C1 segment of cervical spinal cord (tissue), 14 donors: Measurements from ENCODE around the gene TNNT1.
"Not testable (repeated sequence)": the region's sequence is repeated elsewhere in the genome, so short reads cannot be mapped to it uniquely, and the experiment has no call there.

ENCODE experiments used
- DNase-seq, 14 donors: peaks; one replicate each; lab custom pipeline; 2025; lab: John Stamatoyannopoulos, UW

TNNT1 gene

GRCh38 chr19:55111238-55111831, 37.7 kb downstream of the TNNT1 start:
- DNase-seq, result no peak

GRCh38 chr19:55109527-55110291, 39.3 kb downstream of the TNNT1 start:
- no peak for DNase-seq

DNA sequence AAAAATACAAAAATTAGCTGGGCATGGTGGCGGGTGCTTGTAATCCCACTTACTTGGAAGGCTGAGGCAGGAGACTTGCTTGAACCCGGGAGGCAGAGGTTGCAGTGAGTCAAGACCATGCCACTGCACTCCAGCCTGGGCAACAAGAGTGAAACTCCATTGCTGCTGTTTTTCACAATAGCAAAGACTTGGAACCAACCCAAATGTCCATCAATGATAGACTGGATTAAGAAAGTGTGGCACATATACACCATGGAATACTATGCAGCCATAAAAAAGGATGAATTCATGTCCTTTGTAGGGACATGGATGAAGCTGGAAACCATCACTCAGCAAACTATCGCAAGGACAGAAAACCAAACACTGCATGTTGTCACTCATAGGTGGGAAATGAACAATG, 41.8 kb downstream of the TNNT1 start:
- DNase-seq, result not testable (repeated sequence)

DNA sequence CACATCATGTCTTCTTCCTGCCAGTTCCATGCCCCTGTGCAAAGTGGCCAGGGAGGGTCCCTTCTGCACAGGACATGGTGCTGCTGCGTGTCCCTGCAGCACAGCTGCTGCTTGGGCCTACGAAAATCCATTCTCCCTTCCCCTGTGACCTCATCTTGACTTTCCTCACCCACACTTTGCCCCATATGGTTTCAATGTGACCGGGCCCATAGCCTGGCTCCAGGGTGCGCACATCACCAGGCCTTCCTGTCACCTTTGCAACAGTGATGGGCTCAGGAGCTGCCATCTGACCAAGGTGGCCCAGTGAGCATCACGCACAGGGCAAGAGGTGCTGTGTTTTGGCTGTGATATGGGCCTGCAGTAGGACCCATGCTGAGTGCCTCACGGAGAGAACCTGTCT, 42.4 kb downstream of the TNNT1 start:
- DNase-seq, result no peak

DNA sequence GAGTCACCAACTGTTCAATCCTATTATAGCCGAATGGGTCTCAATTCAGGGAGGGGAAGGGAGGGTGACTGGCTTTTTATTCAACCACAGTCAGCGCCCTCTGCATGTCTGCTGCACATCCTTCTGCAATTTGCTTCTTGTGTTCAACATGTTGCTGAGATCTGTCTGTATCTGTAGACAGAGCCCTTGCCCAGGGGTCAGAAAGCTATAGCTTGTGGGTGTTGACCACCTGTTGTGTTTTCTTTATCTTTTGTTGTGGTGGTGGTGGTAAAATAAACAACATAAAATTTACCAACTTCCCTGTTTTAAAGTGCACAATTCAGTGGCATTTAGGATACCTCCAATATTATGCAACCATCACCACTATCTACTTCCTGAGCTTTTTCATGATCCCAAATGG, 43.8 kb downstream of the TNNT1 start:
- no peak for DNase-seq

DNA sequence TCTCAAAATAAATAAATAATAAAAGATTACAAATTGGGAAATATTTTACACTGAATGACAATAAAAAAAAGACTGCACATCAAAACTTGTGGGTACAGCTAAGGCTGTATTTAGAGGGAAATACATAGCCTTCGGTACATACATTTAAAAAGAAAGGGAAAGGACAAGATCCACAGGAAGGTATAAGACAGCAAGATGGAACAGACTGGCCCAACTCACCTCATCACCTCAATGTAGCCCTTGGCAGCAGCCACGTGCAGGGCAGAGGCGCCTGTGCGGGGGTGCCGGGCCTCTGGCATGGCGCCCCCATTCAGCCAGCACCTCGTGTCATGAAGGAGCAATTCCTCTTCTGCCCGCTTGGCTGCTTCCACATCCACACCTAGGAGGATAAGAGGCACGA, 45.8 kb downstream of the TNNT1 start:
- DNase-seq, result no peak

GRCh38 chr19:55101261-55101660, 47.7 kb downstream of the TNNT1 start:
- peak in 4 of 14 donors; percentile 4 to 38 (median 18) for DNase-seq

DNA sequence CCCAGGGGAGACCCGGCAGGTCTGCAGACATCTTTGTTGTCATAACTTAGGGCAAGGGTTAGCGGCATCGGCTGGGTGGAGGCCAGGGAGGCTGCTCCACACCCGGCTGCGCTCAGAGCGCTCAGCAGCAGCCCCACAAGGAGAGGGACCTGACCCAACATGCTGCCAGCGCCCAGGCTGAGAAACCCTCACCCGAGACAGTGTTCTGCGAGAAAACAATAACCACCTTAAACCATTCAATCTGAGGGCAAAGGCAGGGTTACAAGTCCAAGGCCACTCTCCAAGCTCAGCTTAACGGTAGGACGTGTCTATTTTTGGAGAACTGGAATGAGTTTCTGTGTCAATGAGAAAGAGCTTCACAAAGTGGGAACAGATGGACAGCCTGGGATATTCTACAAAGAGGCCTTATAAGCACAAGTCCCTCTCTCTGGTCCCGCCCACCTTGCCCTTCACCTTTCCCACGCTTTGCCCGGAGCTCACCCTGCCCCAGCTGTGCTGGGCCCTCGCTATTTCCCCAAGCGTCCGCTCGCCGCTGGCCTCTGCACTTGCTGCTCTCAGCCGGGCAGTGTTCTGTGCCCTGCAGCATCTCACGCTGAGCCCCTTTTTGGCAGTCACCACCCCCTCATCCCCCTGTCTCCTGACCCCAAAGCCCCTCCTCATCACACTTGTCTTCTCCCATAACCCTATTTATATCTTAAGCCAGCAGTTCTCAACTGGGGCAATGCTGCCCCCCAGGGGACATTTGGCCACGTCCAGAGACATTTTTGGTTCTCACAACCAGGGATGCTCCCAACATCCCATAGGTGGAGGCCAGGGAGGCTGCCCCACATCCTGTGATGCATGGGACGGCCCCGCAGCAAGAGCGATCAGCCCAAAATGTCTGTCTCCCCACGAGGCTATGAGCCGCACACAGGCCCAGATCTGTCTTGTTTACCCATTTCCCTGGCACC, 49.2 kb downstream of the TNNT1 start:
- DNase-seq, result no peak

DNA sequence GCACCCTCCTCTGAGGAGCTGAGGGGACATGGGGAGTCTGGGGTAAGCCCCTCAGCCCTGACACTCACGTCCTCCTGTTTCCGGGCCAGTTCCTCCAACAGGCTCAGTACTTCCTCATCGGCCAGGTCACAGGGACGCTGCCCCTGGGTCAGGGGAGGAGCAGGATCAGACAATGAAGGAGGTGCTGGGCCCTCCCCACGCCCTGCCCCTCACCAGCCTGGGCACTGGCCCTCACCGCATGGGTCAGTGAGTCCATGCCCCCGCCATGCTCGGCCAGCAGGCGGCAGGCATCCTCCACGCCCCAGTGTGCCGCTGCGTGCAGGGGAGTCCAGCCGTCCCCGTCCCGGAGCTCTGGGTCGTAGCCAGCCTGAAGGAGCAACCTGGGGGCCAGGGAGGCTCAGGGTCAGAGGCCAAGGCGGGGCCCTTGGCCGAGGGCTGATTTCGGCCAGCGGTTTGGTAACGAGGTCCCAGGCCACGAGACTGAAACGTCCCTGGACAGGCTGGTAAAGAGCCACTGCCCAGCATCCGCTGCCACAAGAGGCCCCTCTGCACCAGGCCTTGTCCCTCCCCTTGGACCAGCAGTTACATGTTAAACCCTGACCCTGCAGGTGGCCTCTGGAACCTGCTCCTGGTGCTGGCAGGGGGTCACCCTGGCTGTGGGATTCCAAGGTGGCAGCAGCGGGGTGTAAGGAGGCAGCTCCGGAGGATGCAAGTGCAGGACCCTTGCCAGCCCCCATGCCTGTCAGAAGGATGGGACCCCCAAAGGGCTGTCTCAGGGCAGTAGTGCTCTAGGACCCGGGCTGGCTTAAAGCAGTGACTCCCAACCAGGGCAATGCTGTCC, 50.1 kb downstream of the TNNT1 start:
- DNase-seq, result no peak

- DNase-seq, result no peak
Measured at GRCh38 chr19:55097864-55098715, 50.9 kb downstream of the TNNT1 start.

DNA sequence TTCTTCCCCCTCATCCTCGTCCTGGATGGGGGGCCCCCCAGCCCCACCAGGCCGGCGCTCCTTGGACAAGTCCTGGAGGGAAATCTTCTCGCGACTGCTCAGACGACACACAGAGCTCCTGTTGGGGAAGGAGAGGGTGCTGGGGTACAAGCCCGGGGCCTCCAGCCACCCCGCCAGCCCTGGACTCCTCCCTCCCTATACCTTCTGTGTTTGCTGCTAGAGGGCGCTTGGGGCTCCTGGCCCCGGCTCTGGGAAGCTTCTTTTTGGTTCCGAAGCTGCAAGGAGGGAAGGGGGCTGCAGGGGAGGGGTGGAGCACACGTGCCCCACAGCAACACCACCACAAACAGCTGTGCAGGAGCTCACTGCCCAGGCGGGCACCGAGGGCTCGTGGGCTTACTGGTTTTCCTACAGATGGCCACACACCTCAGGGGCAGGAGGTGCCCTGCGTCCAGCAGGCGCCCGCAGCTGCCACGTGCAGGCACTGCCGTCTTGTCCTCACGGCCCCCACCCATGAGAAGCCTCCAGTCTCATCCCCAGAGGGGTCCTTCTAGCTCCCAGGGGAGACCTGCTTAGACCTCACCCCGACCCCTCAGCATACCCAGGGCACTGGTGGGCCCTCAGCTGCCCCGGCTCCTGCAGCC, 52.8 kb downstream of the TNNT1 start:
- DNase-seq, result no peak

DNA sequence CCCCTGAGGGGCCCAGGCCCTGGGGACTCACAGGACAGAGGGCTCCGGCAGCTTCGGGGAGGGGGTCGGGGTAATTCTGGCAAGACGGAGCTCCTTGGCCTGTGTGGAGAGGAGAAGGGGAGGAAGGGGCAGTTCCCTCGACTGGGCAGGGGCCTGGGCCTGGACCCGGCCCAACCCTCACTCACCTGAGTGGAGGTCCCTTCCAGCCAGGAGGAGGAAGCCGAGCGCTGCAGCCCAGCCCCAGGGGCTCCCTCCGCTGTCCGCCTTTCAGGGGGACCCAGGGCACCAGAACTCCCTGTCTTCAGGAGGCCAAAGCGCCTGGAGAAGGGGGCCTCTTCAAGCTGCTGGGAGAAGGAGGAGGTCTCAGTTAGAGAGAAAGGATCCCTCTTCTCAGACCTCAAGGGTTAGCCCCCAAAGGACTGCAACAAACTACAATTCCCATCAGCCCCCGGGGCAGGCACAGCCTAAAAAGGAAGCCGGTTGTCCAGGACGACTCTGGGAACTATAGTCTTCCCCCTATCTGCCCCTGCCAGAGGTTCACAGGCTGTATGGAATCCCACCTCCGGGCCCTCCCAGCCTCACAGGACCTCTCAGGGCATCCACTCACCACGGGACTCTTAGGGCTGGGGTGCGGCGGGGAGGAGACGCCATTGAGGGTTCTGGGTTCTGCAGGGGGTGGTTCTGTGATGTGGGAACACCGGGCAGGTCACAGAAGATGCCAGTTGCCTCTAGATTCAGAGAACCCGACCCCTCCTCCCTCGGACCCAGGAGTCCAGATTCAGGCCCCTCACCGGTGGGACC, 53.5 kb downstream of the TNNT1 start:
- no peak for DNase-seq

DNA sequence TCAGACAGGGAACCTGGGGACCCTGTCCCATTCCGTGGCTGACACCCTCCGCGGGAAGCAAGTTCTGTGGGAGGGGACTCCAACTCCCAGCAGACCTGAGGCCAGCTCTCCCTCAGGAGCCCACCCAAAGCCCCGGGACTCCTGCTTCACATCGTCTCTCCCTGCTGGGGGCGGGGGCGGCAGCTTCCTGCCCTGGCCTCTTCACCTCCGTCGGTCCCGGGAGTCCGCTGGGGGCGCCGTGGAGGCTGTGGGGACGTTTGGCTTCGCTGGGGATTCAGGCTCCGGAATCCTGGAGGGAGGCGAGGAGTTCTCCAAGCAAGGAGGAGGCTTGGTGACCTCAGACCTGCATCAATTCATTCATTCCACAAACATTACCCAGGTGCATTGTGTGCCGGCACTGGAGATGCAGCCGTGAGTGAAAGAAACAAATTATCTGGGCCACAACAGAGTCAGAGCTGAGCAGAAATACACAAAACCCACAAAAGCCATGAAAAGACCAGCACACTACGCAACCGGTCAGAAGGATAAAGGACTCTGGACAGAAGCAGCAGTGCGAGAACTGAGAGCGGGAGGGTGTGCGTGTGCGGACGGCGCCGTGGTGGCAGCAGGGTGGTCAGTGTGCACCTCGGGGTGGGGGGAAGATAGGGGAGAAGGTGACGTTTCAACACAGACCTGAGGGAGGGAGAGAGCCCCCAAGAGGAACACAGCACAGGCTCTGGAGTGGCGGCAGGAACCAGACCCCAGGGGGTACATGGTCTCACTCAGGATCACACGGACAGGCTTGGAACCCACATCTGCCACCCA, 54.3 kb downstream of the TNNT1 start:
- DNase-seq, result no peak

- DNase-seq, result no peak
Measured at GRCh38 chr19:55092423-55093318, 56.3 kb downstream of the TNNT1 start.

DNA sequence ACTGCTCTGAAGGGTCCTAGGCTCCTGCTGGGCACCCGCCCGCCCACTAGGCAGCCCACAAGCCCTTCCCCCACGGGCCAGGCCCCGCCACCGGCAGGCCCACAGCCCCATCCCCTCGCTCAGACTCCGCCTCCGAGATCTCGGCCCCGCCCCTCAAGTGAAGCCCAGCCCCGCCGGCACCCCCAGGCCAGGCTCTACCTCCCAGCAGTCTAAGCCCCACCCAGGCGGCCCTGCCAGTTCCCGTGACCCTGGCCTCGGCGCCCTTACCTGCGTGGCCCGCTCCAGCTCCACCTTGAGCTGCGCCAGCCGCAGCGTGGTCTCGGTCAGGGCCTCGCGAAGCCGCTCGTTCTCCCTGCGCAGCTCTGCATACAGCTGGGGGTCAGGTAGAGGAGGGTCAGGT, 57.1 kb downstream of the TNNT1 start:
- DNase-seq, result no peak

- DNase-seq, result no peak
Measured at GRCh38 chr19:55091126-55091910, 57.7 kb downstream of the TNNT1 start.
